SK-N-SH treated with all-trans-retinoic acid at 6 μM for 48 hours (cell line): Measurements from ENCODE around the gene VPS37C.

Source experiments
- ATAC-seq: fragments of 200-7000 bp; cut with Tn5 transposase; 3 replicates; pipeline ENCODE4 v1.9.1; 2020; ENCODE audit warnings: mild to moderate bottlenecking, moderate library complexity
- ARNTL ChIP-seq: fragments of 450-650 bp; formaldehyde crosslinking; IDR thresholded peaks from 2 replicates; pipeline ENCODE4 v1.5.0; 2020; ENCODE audit warnings: low read depth, mild to moderate bottlenecking, moderate library complexity, borderline replicate concordance
- BACH2 ChIP-seq: fragments of 250-450 bp; sonication (Bioruptor Pico); IDR thresholded peaks from 2 replicates; pipeline ENCODE4 v1.9.0; 2021; ENCODE audit warnings: mild to moderate bottlenecking, borderline replicate concordance
- CSDC2 ChIP-seq: fragments of 250-450 bp; sonication (Bioruptor Pico); IDR thresholded peaks from 2 replicates; pipeline ENCODE4 v1.5.0; 2020; ENCODE audit warnings: mild to moderate bottlenecking, moderate library complexity
- CSRNP3 ChIP-seq: fragments of 250-450 bp; sonication (Bioruptor Pico); IDR thresholded peaks from 2 replicates; pipeline ENCODE4 v1.5.1; 2021; ENCODE audit warnings: mild to moderate bottlenecking, moderate library complexity
- ESRRG ChIP-seq: fragments of 250-450 bp; sonication (Bioruptor Pico); IDR thresholded peaks from 2 replicates; pipeline ENCODE4 v1.6.1; 2021; ENCODE audit warnings: mild to moderate bottlenecking
- GLIS3 ChIP-seq: fragments of 250-450 bp; sonication (Bioruptor Pico); IDR thresholded peaks from 2 replicates; pipeline ENCODE4 v1.5.0; 2020; ENCODE audit warnings: mild to moderate bottlenecking, moderate library complexity
- OSR1 ChIP-seq: fragments of 250-450 bp; sonication (Bioruptor Pico); IDR thresholded peaks from 2 replicates; pipeline ENCODE4 v1.8.0; 2022; ENCODE audit warnings: moderate library complexity, mild to moderate bottlenecking, inconsistent platforms
- POU6F1 ChIP-seq: fragments of 250-450 bp; sonication (Bioruptor Pico); IDR thresholded peaks from 2 replicates; pipeline ENCODE4 v1.8.0; 2021; ENCODE audit warnings: low read depth, mild to moderate bottlenecking, moderate library complexity, borderline replicate concordance
- PPARA ChIP-seq: fragments of 250-450 bp; sonication (Bioruptor Pico); IDR thresholded peaks from 2 replicates; pipeline ENCODE4 v1.5.0; 2020; ENCODE audit warnings: mild to moderate bottlenecking, borderline replicate concordance
- SNAI2 ChIP-seq: fragments of 250-450 bp; sonication (Bioruptor Pico); IDR thresholded peaks from 2 replicates; pipeline ENCODE4 v1.5.0; 2020; ENCODE audit warnings: mild to moderate bottlenecking, moderate library complexity
- TOX ChIP-seq: fragments of 250-450 bp; sonication (Bioruptor Pico); IDR thresholded peaks from 2 replicates; pipeline ENCODE4 v1.8.0; 2021; ENCODE audit warnings: mild to moderate bottlenecking, moderate library complexity, borderline replicate concordance
- TSHZ2 ChIP-seq: fragments of 250-450 bp; sonication (Bioruptor Pico); IDR thresholded peaks from 2 replicates; pipeline ENCODE4 v1.5.0; 2020; ENCODE audit warnings: mild to moderate bottlenecking, moderate library complexity
- ZC3H10 ChIP-seq: fragments of 250-450 bp; sonication (Bioruptor Pico); IDR thresholded peaks from 2 replicates; pipeline ENCODE4 v1.5.1; 2021; ENCODE audit warnings: mild to moderate bottlenecking, moderate library complexity
- ZFP3 ChIP-seq: fragments of 250-450 bp; sonication (Bioruptor Pico); IDR thresholded peaks from 2 replicates; pipeline ENCODE4 v1.5.0; 2020; ENCODE audit warnings: mild to moderate bottlenecking, moderate library complexity
- ZFP30 ChIP-seq: fragments of 450-650 bp; formaldehyde crosslinking; IDR thresholded peaks from 2 replicates; pipeline ENCODE4 v1.5.0; 2022; ENCODE audit warnings: mild to moderate bottlenecking, moderate library complexity
- ZNF70 ChIP-seq: fragments of 450-650 bp; formaldehyde crosslinking; IDR thresholded peaks from 2 replicates; pipeline ENCODE4 v1.5.0; 2020; ENCODE audit warnings: mild to moderate bottlenecking, moderate library complexity
- TF ChIP-seq, protein P1 (sequence below): fragments of 250-450 bp; sonication (Bioruptor Pico); IDR thresholded peaks from 2 replicates; pipeline ENCODE4 v1.8.0; 2020; ENCODE audit warnings: mild to moderate bottlenecking, moderate library complexity, borderline replicate concordance
- TF ChIP-seq, protein P2 (sequence below): fragments of 250-450 bp; sonication (Bioruptor Pico); IDR thresholded peaks from 2 replicates; pipeline ENCODE4 v1.5.1; 2020; ENCODE audit warnings: low read depth, mild to moderate bottlenecking, moderate library complexity

Gene VPS37C

GRCh38 chr11:61087426-61088119, 73.7 kb downstream of the VPS37C start (continued):
- TF ChIP-seq, protein P1, sequence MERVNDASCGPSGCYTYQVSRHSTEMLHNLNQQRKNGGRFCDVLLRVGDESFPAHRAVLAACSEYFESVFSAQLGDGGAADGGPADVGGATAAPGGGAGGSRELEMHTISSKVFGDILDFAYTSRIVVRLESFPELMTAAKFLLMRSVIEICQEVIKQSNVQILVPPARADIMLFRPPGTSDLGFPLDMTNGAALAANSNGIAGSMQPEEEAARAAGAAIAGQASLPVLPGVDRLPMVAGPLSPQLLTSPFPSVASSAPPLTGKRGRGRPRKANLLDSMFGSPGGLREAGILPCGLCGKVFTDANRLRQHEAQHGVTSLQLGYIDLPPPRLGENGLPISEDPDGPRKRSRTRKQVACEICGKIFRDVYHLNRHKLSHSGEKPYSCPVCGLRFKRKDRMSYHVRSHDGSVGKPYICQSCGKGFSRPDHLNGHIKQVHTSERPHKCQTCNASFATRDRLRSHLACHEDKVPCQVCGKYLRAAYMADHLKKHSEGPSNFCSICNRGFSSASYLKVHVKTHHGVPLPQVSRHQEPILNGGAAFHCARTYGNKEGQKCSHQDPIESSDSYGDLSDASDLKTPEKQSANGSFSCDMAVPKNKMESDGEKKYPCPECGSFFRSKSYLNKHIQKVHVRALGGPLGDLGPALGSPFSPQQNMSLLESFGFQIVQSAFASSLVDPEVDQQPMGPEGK (CRISPR knock-in tag): no peak

DNA sequence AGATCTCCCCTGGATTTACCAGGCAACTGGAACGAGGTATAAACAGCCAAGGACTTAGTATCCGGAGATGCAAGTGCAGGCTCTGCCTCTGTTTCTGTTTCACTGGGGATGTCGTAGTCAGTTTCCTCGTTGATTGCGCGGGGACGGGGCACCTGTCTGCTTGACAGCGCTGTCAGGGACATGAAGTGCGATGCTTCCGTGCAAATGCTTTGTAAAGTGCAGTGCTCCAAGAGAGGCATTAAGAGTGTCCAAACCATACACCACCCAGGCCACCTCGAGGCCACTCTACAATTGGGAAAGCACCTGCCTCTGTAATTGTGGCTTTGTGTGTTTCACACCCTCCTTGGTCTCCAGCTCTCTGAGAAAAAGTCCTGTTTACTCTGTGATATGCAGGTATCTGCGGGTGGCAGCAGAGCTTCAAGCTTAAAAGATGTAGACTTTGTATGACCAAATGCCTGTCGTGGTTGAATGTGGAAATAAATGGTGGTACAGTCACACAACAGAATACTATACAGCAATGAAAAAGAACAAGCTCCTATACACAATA, 77.6 kb downstream of the VPS37C start:
- TF ChIP-seq TSHZ2 (CRISPR knock-in tag) (no peak), SNAI2 (no peak), ARNTL (no peak), OSR1 (no peak), ZC3H10 (no peak)
- TF ChIP-seq, protein P2, sequence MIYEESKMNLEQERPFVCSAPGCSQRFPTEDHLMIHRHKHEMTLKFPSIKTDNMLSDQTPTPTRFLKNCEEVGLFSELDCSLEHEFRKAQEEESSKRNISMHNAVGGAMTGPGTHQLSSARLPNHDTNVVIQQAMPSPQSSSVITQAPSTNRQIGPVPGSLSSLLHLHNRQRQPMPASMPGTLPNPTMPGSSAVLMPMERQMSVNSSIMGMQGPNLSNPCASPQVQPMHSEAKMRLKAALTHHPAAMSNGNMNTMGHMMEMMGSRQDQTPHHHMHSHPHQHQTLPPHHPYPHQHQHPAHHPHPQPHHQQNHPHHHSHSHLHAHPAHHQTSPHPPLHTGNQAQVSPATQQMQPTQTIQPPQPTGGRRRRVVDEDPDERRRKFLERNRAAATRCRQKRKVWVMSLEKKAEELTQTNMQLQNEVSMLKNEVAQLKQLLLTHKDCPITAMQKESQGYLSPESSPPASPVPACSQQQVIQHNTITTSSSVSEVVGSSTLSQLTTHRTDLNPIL (CRISPR knock-in tag): no peak
- TF ChIP-seq, protein P1 (CRISPR knock-in tag): no peak
- no peak for ATAC-seq

- ATAC-seq: no peak
- TF ChIP-seq TOX (CRISPR knock-in tag) (no peak), ZFP3 (CRISPR knock-in tag) (no peak), TSHZ2 (CRISPR knock-in tag) (no peak), GLIS3 (no peak), CSRNP3 (no peak), ESRRG (no peak), CSDC2 (CRISPR knock-in tag) (no peak), BACH2 (no peak), SNAI2 (no peak), ZFP30 (no peak), POU6F1 (CRISPR knock-in tag) (no peak), OSR1 (no peak), PPARA (CRISPR knock-in tag) (no peak), ZNF70 (no peak), ARNTL (no peak)
- TF ChIP-seq, protein P1 (CRISPR knock-in tag): no peak
Observed at GRCh38 chr11:61082931-61083531, 78.2 kb downstream of the VPS37C start.
